ENCODE results near the gene SLC35F3.

Gene SLC35F3

GRCh38 chr1:234047123-234047522, 142.6 kb downstream of the SLC35F3 start:
- no peak for DNase-seq

DNA sequence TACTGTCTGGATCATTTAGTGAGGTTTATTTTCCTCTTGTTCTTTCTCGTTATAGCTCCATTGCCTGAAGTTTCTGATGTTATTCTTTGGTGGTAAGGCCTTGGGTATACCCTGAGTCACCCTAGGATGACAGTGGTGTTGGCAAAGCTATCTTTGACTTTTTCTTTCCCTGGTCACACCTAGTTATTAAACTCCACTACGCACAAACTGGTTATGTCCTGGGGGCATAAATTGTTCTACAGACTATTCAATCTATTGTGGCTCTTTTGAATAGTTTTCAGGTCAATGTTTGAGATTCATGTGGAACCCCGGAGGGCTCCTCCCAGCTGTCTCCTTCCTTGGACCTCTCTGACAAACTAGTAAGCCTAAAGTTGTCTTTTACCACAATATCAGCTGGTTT, 157.7 kb downstream of the SLC35F3 start:
- DNase-seq: no peak

DNA sequence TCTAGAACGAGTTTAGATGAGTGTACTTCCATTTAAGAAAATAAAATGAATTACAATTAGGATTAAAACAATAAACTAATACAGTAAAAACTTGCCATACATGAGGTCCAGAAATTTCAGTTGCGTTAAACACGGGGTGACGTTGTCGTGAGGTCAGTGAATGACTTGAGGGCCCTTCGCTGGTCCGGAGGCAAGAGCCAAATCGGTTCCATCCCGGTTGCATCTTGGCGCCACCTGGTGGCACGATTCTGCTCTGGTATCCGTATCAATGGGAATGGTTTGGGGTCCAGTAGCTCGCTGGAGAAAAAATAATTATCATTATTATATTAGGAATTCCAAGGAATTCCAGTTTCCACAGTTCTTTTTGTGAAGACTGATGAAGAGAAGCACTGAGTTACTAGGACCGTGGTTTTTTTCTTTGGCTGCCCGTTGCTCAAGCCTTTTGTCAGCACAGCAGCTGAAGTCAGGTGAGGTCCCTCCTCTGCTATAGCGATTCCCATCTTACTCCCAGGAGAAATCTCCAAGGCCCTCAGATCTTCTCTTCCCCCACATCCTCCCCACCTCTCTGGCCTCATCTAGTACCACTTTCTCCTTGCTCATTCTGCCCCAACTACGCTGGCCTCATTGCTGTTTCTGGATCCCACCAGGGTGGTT, 161.4 kb downstream of the SLC35F3 start:
- peak; percentile 59 to 63 for DNase-seq

- DNase-seq: no peak
Measured at GRCh38 chr1:234067581-234068337, 163.3 kb downstream of the SLC35F3 start.

- no peak for DNase-seq
Measured at GRCh38 chr1:234069760-234070159, 165.3 kb downstream of the SLC35F3 start.

- no peak for DNase-seq
Measured at GRCh38 chr1:234072793-234073192, 168.3 kb downstream of the SLC35F3 start.

DNA sequence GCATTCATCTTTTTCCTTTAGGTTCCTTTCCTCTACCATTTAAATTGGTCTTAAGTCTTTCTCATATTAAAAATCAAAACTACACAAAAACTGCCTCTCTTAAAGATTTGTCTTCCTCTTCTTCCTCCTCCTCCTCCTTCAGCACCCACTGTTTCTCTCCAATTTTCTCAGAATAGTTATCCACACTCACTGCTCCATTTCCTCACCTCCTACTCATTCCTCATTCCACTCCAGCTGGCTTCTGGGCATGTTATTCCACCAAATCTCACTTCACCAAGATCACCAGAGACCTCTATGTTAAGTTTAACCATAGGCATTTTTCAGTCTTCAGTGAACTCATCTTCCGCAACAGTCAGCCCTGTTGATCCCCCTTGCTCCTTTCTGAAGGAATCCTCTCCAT, 173.7 kb downstream of the SLC35F3 start:
- DNase-seq: no peak

- no peak for DNase-seq
Measured at GRCh38 chr1:234079896-234080295, 175.4 kb downstream of the SLC35F3 start.

- no peak for DNase-seq
Measured at GRCh38 chr1:234083460-234083859, 179.0 kb downstream of the SLC35F3 start.

DNA sequence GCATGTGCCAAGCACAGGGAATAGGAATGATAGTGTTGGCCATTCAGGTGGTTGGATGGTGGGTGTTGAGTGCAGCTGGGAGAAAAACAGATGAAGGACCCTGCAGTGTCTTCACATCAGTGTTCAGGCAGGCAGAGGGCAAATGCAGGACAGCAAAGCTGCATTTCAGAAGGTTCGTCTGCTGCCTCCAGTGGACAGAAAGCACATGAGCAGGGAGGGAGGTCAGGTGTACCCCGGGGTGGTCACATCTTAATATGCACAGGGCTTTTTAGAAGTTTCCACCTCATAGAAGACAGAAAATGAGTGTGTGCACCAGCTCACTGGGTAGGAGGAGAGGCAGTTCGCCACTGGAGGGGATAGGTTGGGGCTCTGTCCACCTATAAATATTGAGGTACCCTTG, 184.9 kb downstream of the SLC35F3 start:
- no peak for DNase-seq

DNA sequence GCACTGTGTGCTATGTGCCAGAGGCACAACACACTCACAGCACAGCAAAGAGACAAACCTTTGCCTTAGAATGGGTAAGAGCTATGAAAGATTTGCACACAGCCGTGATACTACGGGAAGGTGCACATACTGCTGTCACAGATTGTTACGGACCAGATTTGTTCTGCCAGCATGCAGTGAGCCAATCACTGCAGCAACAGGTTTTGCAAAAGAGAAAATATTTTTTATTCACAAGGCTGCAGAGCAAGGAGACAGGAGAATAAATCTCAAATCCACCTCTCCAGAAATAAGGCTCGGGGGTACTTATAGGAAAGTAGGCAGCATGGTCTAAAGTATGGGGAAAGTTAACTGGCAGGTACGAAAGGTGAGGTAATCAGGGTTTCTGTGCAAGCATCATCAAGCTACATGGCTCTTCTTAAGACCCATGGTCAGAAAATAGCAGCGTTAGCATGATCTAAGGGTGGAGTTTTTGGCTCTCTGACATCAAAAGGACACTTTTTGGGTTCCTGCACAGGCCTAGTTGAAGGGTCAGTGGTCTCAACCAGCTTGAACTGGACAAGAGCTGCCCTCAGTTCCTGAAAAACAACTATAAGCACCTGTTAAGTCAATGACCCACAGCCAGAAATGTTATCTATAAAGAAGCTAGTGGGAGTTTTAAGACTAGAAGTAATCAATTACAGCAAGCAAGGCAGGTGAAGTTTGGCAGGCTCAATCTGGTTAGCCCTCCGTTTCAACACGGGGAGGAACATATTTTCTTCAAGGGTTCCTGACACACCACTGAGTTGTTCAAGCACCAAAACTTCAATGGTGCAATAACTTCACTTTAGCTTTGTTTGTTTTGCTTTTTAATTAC, 186.0 kb downstream of the SLC35F3 start:
- no peak for DNase-seq

- no peak for DNase-seq
Measured at GRCh38 chr1:234091065-234091401, 186.6 kb downstream of the SLC35F3 start.

GRCh38 chr1:234091876-234092275, 187.4 kb downstream of the SLC35F3 start:
- no peak for DNase-seq

DNA sequence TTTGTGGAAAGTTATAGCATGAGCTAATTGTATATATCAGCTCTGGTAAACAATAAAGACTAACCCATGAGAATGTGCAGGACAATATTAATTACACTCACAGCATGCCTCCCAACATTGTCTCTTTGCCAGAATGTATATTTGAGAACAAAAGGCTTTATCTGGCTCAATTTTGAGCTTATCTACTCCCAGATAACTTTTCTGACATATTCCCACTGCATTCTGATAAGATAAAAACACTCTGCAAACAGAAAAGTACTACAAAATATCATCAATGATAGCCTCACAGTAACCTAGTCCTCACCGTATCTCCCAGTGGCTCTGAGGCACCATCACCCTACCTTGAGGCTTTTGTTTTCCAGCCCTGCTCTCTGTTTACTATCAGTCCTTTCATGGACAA, 188.6 kb downstream of the SLC35F3 start:
- no peak for DNase-seq

- no peak for DNase-seq
Measured at GRCh38 chr1:234093741-234094140, 189.3 kb downstream of the SLC35F3 start.

DNA sequence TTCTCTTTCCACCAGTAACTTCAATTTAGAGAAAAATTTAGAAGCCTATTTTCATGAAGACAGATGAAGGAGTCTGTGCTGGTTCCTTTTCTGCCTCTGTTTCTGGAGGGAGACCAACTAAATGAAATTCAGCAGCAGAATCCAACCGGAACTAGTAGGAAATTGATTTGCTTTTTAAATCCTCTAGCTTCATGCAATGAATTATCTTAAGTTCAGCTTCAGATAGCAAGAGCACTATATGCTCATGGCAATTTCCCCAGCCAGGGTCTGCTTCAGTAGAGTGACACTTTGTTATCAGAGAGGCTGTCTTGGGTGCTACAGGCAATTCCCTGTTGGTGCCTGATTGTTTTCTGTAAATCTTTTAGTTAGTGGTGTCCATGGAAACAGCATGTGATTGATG, 189.7 kb downstream of the SLC35F3 start:
- DNase-seq: no peak

DNA sequence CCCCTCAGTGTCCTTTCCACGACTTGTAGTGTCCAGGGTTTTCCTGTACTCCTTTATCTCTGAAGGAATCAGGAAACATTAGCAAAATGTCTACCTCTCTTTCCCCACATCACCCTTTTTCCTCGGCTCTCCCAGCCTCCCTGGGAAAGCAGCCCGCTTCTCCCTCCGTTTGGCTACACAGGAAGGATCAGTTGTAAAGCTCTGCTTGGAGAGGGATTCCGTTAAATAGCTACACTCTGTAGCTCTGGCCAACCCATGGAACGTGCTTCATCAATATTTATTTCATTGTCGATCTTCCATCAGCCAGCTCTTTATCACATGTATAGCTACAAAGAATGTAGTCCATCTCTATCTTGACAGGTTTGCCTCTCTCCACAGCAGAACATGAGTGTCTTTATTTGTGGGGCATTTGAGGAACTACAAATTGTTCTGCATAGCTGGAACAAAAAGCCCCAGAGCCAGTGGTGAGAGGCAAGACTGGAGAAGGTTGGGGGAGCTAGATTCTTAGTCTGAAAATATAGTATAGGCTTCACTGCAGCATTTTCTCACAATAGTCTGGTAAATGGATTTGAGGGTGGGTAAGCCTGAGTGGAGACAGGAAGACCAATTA, 191.8 kb downstream of the SLC35F3 start:
- no peak for DNase-seq

- no peak for DNase-seq
Measured at GRCh38 chr1:234102583-234102982, 198.1 kb downstream of the SLC35F3 start.

GRCh38 chr1:234103198-234103597, 198.7 kb downstream of the SLC35F3 start:
- DNase-seq: no peak

DNA sequence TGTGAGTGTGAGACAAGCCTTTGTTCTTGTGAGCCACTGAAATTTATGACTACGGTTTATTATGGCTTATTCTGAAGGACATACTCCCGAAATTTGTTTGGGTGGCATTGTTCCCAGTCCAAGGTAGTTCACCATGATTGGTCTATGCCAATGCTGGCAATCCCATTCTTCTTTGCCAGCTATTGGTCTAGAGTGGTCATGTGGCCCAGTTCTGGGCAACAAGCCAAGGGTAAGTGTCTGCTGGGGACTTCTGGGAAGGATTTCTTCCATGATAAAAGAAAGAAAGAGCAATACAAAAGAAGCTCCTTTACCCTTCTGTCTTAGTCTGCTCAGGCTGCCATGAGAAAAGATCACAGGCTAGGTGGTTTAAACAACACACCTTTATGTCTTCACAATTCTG, 201.6 kb downstream of the SLC35F3 start:
- DNase-seq: no peak

DNA sequence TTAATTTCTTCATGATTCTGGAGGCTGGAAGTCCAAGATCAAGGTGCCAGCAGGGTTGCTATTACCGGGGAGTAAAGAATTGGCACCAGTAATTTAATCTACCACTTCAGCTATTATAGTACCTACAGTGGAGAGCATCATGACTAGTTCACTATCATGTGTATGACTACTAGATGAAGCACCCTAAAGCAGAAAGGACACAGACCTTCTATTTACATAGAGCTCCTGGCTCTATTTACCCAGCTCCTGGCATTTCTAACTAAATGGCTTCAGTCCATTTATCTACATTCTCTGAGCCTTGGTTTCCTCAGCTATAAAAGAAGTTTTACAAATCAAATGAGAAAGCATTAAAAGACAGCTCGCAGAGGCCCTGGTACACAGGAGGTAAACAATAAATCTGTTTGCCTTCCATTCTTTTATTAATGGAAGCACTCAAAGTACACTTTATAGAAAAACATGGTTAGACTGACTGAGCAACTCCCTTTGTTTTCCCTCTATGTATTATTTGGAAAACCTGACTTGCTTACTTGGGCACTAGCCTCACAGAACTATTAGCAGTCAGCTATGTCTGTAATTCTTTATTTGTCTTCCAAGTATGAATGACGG, 203.0 kb downstream of the SLC35F3 start:
- no peak for DNase-seq

GRCh38 chr1:234108921-234109320, 204.4 kb downstream of the SLC35F3 start:
- no peak for DNase-seq

DNA sequence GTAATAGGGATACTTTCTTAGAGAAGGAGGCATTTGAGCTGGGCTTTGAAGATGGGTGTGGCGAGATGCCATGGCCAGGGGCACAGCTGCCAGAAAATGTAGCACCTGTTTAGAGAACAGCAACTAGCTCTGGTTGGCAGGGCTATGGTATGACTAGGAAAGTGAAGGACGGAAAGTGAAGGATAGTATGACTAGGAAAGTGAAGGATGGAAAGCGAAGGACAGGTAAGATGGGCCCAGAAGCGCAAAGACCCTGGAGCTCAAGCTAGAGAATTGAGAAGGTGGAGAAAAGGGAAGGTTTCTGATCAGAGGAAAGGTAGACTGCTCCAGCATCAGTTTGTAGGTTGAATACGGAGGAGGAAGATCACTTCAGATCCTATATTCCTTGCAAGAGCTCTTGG, 205.4 kb downstream of the SLC35F3 start:
- DNase-seq: no peak

Measured in activated CD4-positive, alpha-beta T cell treated with anti-CD3 and anti-CD28 coated beads for 4 hours (primary cell).